Parathyroid adenoma (tissue), 2 donors: ENCODE results near the gene SRC.

ENCODE experiments used
- H2AFZ ChIP-seq: fragments of 300-600 bp; sonication (generic); one replicate; pipeline ENCODE4 v1.7.0; 2017; ENCODE audit warnings: antibody characterized with exemption, mild to moderate bottlenecking
- H3K27ac ChIP-seq: fragments of 300-600 bp; sonication (generic); one replicate; pipeline ENCODE4 v1.7.0; 2017
- H3K27me3 ChIP-seq: fragments of 300-600 bp; sonication (generic); one replicate; pipeline ENCODE4 v1.7.0; 2017; ENCODE audit warnings: low read length; ENCODE audit not compliant: control insufficient read depth, insufficient read depth
- H3K36me3 ChIP-seq: fragments of 300-600 bp; sonication (generic); one replicate; pipeline ENCODE4 v1.7.0; 2017; ENCODE audit warnings: low read length; ENCODE audit not compliant: control insufficient read depth, insufficient read depth
- H3K4me1 ChIP-seq: fragments of 300-600 bp; sonication (generic); one replicate; pipeline ENCODE4 v1.7.0; 2017; ENCODE audit warnings: control low read depth
- H3K4me2 ChIP-seq: fragments of 300-600 bp; sonication (generic); one replicate; pipeline ENCODE4 v1.7.0; 2017; ENCODE audit warnings: low read length
- H3K4me3 ChIP-seq: fragments of 300-600 bp; sonication (generic); one replicate; pipeline ENCODE4 v1.7.0; 2017; ENCODE audit warnings: low read depth, low read length
- H3K79me2 ChIP-seq: fragments of 300-600 bp; sonication (generic); one replicate; pipeline ENCODE4 v1.7.0; 2017; ENCODE audit warnings: control low read depth
- H3K9ac ChIP-seq: fragments of 300-600 bp; sonication (generic); one replicate; pipeline ENCODE4 v1.7.0; 2017; ENCODE audit warnings: mild to moderate bottlenecking
- H3K9me3 ChIP-seq: fragments of 300-600 bp; sonication (generic); one replicate; pipeline ENCODE4 v1.7.0; 2017; ENCODE audit warnings: low read length; ENCODE audit not compliant: control insufficient read depth
- TF ChIP-seq, protein P1 (sequence below): fragments of 300-600 bp; sonication (generic); IDR thresholded peaks from one replicate; pipeline ENCODE4 v1.7.0; 2017; ENCODE audit warnings: antibody characterized with exemption, mild to moderate bottlenecking
- donor health status: primary hyperparathyroidism.

SRC gene

DNA sequence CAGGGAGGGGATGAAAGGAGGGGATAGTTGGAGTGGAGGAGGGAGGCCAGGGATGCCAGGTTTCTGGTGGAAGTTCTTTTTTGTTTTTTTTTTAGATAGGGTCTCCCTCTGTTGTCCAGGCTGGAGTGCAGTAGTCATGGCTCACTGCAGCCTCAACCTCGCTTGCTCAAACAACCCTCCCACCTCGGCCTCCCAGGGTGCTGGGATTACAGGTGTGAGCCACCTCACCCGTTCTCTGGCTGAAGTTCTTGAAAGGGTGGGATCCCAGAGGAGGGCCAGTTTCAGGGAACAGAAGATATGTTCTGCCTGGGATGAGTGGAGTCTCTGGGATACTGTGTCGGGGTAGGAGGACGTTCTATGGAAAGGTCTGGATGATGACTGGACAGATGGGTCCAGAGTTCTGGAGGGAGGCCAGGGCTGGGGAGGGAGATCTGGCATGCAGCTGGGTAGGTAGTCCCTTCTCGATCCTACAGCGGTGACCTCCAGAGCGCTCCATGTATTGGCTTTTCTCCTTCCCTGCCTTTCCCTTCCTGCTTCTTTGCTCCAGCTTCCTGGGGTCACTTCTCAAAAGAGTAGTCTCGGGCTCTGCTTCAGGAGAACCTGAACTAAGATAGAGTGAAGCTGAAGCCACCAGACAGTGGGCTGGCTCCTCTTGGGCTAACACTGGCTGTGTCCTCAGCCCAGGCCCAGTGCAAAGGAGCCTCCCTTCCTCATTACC is 12.7 kb upstream of the SRC start:
- no peak overlapping the region for H2AFZ ChIP-seq
- H3K27me3 ChIP-seq, result no peaks in the 10 kb centered on the region
- no peak overlapping the region for H3K4me2 ChIP-seq
- no peaks in the 10 kb centered on the region for H3K79me2 ChIP-seq
- H3K9me3 ChIP-seq, result no peaks in the 10 kb centered on the region
- TF ChIP-seq, protein P1, sequence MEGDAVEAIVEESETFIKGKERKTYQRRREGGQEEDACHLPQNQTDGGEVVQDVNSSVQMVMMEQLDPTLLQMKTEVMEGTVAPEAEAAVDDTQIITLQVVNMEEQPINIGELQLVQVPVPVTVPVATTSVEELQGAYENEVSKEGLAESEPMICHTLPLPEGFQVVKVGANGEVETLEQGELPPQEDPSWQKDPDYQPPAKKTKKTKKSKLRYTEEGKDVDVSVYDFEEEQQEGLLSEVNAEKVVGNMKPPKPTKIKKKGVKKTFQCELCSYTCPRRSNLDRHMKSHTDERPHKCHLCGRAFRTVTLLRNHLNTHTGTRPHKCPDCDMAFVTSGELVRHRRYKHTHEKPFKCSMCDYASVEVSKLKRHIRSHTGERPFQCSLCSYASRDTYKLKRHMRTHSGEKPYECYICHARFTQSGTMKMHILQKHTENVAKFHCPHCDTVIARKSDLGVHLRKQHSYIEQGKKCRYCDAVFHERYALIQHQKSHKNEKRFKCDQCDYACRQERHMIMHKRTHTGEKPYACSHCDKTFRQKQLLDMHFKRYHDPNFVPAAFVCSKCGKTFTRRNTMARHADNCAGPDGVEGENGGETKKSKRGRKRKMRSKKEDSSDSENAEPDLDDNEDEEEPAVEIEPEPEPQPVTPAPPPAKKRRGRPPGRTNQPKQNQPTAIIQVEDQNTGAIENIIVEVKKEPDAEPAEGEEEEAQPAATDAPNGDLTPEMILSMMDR, result no peak
- no peak overlapping the region for H3K4me3 ChIP-seq
- no peaks in the 10 kb centered on the region for H3K36me3 ChIP-seq
- no peak overlapping the region for H3K9ac ChIP-seq
- H3K27ac ChIP-seq, result no peak overlapping the region
- peaks cover 6% of the 10 kb centered on the region for H3K4me1 ChIP-seq

DNA sequence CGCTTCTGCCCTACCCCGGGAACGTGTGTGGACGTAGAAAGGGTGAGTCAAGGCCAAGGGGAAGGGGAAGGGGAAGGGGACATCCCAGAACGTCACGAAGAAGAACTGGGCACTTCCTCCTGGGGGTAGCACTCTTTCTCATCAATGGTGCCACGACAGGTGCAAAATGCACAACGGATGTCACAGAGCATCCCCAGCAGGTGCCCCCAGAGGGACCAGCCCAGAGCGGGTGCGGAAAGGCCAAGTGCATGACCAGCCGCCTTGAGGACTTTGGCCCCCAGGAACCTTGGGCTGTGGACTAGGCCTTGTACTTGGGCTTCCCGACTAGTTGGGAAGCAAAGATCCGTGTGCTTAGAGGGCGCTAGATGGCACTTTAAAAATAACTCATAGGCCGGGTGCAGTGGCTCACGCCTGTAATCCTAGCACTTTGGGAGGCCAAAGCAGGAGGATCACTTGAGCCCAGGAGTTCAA is 12.1 kb upstream of the SRC start:
- Histone ChIP-seq H3K79me2 (no peaks in the 10 kb centered on the region), H3K9me3 (no peaks in the 10 kb centered on the region), H3K4me3 (no peak overlapping the region), H3K27ac (no peak overlapping the region), H3K4me2 (no peak overlapping the region), H3K9ac (no peak overlapping the region), H3K36me3 (no peaks in the 10 kb centered on the region), H3K27me3 (no peaks in the 10 kb centered on the region), H3K4me1 (peaks cover 6% of the 10 kb centered on the region), H2AFZ (no peak overlapping the region)
- TF ChIP-seq, protein P1, result no peak

DNA sequence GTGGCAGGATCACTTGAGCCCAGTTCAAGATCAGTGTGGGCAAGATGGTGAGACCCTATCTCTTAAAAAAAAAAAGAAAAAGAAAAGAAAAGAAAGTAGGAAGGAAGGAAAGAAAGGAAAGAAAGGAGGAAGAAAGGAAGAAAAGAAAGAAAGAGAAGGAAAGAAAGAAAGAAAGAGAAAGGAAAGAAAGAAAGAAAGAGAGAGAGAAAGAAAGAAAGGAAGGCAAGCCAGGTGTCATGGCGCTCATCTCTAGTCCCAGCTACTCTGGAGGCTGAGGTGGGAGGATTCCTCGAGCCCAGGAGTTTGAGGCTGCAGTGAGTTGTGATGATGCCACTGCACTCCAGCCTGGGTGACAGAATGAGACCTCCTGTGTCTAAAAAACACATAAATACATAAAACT is 11.5 kb upstream of the SRC start:
- H3K27ac ChIP-seq, result no peak overlapping the region
- no peaks in the 10 kb centered on the region for H3K36me3 ChIP-seq
- no peak overlapping the region for H3K4me2 ChIP-seq
- H3K4me1 ChIP-seq, result peaks cover 8% of the 10 kb centered on the region
- H2AFZ ChIP-seq, result no peak overlapping the region
- H3K27me3 ChIP-seq, result no peaks in the 10 kb centered on the region
- no peaks in the 10 kb centered on the region for H3K79me2 ChIP-seq
- H3K9me3 ChIP-seq, result no peaks in the 10 kb centered on the region
- H3K9ac ChIP-seq, result no peak overlapping the region
- no peak overlapping the region for H3K4me3 ChIP-seq
- TF ChIP-seq, protein P1, result no peak

DNA sequence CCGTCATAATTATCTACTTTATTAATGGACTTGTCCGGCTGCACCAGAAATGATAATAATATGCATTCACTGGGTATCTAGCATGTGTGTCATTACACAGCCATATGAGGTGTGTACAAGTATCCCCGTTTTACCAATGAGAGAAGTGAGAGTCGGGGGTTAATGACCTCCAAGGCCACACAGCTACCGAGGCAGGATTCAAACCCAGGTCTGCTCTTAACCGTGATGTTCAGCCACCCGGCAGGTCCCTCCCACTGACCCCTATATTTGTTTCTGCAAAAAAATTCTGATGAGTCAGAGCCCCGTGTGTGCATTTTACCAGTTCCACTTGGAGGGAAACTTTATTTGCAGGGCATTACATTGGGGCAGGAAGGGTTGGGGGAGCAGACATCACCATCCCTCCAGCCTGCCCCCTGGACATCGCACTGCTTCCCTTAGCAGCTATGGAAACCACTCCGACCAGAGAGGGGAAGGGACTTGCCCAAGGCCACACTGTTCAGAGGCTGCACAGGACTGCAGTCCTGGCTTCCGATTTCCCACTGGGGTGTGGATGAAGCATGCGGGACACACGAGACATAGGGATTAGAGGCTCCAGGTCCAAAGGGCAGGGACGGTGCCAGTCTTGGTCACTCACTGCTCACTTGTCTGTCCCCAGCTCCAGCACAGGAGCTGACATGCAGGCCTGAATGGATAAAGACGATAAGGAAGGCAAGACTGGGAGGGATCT is 10.1 kb upstream of the SRC start:
- Histone ChIP-seq H2AFZ (peak overlapping the region; percentile 63), H3K4me3 (no peak overlapping the region), H3K27ac (no peak overlapping the region), H3K4me1 (peaks cover 8% of the 10 kb centered on the region), H3K79me2 (no peaks in the 10 kb centered on the region), H3K36me3 (no peaks in the 10 kb centered on the region), H3K9me3 (no peaks in the 10 kb centered on the region), H3K27me3 (no peaks in the 10 kb centered on the region), H3K4me2 (no peak overlapping the region), H3K9ac (no peak overlapping the region)
- TF ChIP-seq, protein P1, result no peak
